ENCODE measurements around the gene ARL6IP4. TPM values are rescaled to one million over a fixed set of nuclear protein-coding genes. Genes with fewer than 3 reads are reported as not detected.

The ARL6IP4 gene
- polyA plus RNA-seq, 3 donors, result 152 to 268 (median 167) TPM

- 79% methylated on average over 6 of the region's 8 CpGs for WGBS (ENCODE audit: insufficient coverage)
- Histone ChIP-seq H3K9me3 (replicated peaks in 1 of 2; ENCODE audit: control insufficient read depth in 1 of 2, insufficient read depth in 1 of 2, low read length in 2 of 2) (no peaks in the 10 kb centered on the region), H3K4me2 (replicated peaks; ENCODE audit: extremely low read depth, low read length, poor library complexity, severe bottlenecking) (no peak overlapping the region), H3K27ac (ENCODE audit: low read depth in 1 of 2, low read length in 2 of 2) (no peak overlapping the region), H3K4me3 (replicated peaks in 1 of 3; ENCODE audit: low read depth in 2 of 3, low read length in 3 of 3) (no peak overlapping the region), H4K20me1 (ENCODE audit: insufficient read depth, low read length) (no peaks in the 10 kb centered on the region), H3K27me3 (ENCODE audit: control insufficient read depth in 2 of 2, insufficient read depth in 2 of 2, low read length in 2 of 2) (no peaks in the 10 kb centered on the region), H3K9ac (ENCODE audit: insufficient read depth, low read length, poor library complexity, severe bottlenecking) (no peak overlapping the region), H2AFZ (ENCODE audit: insufficient read depth, low read depth, low read length, poor library complexity, severe bottlenecking) (no peak overlapping the region), H3K4me1 (ENCODE audit: control insufficient read depth in 1 of 2, insufficient read depth in 2 of 2, low read length in 2 of 2) (peaks cover 11 to 14% of the 10 kb centered on the region in 2 donors), H3K79me2 (ENCODE audit: insufficient read depth, low read length) (no peaks in the 10 kb centered on the region), H3K36me3 (replicated peaks in 1 of 2; ENCODE audit: control insufficient read depth in 1 of 2, insufficient read depth in 2 of 2, low read length in 2 of 2) (no peaks in the 10 kb centered on the region)
- DNase-seq, result no peak
- intact Hi-C loops (cut with micrococcal nuclease), result no loop called here
- H3K4me3 Mint-ChIP-seq, result no peak overlapping the region
- H3K9me3 Mint-ChIP-seq, result no peaks in the 10 kb centered on the region
- no peak overlapping the region for H3K27ac Mint-ChIP-seq
- H3K4me1 Mint-ChIP-seq, result peaks cover 4% of the 10 kb centered on the region
- H3K36me3 Mint-ChIP-seq, result no peaks in the 10 kb centered on the region
- no peak for TF ChIP-seq CTCF (IDR thresholded peaks at IDR 0.05)
- peaks cover 0 to 3% (median 0%) of the 10 kb centered on the region in 3 donors for H3K27me3 Mint-ChIP-seq (ENCODE audit: low read depth in 3 of 3)
Measured at GRCh38 chr12:122963941-122964265, 16.6 kb upstream of the ARL6IP4 start.

- Histone ChIP-seq H3K27me3 (ENCODE audit: control insufficient read depth in 2 of 2, insufficient read depth in 2 of 2, low read length in 2 of 2) (no peaks in the 10 kb centered on the region), H3K36me3 (replicated peaks in 1 of 2; ENCODE audit: control insufficient read depth in 1 of 2, insufficient read depth in 2 of 2, low read length in 2 of 2) (no peaks in the 10 kb centered on the region), H3K27ac (ENCODE audit: low read depth in 1 of 2, low read length in 2 of 2) (no peak overlapping the region), H3K4me3 (replicated peaks in 1 of 3; ENCODE audit: low read depth in 2 of 3, low read length in 3 of 3) (no peak overlapping the region), H3K4me1 (ENCODE audit: control insufficient read depth in 1 of 2, insufficient read depth in 2 of 2, low read length in 2 of 2) (peaks cover 11 to 14% of the 10 kb centered on the region in 2 donors), H3K9me3 (replicated peaks in 1 of 2; ENCODE audit: control insufficient read depth in 1 of 2, insufficient read depth in 1 of 2, low read length in 2 of 2) (no peaks in the 10 kb centered on the region), H3K9ac (ENCODE audit: insufficient read depth, low read length, poor library complexity, severe bottlenecking) (no peak overlapping the region), H2AFZ (ENCODE audit: insufficient read depth, low read depth, low read length, poor library complexity, severe bottlenecking) (no peak overlapping the region), H3K4me2 (replicated peaks; ENCODE audit: extremely low read depth, low read length, poor library complexity, severe bottlenecking) (no peak overlapping the region), H4K20me1 (ENCODE audit: insufficient read depth, low read length) (no peaks in the 10 kb centered on the region), H3K79me2 (ENCODE audit: insufficient read depth, low read length) (no peaks in the 10 kb centered on the region)
- WGBS (ENCODE audit: insufficient coverage), result 96% methylated on average over 17 of the region's 19 CpGs
- intact Hi-C loops (cut with micrococcal nuclease), result no loop called here
- H3K9me3 Mint-ChIP-seq, result no peaks in the 10 kb centered on the region
- no peak overlapping the region for H3K4me3 Mint-ChIP-seq
- no peaks in the 10 kb centered on the region for H3K36me3 Mint-ChIP-seq
- no peak for TF ChIP-seq CTCF (IDR thresholded peaks at IDR 0.05)
- peaks cover 4% of the 10 kb centered on the region for H3K4me1 Mint-ChIP-seq
- no peak for DNase-seq
- H3K27me3 Mint-ChIP-seq (ENCODE audit: low read depth in 3 of 3), result peaks cover 0 to 3% (median 0%) of the 10 kb centered on the region in 3 donors
- no peak overlapping the region for H3K27ac Mint-ChIP-seq
Measured at GRCh38 chr12:122964439-122965257, 15.8 kb upstream of the ARL6IP4 start.

Data from CD14-positive monocyte (primary cell).